ENCODE data around the gene TMEM244.
"Not testable (repeated sequence)": the region's sequence is repeated elsewhere in the genome, so short reads cannot be mapped to it uniquely, and the experiment has no call there.

TMEM244 gene

DNA sequence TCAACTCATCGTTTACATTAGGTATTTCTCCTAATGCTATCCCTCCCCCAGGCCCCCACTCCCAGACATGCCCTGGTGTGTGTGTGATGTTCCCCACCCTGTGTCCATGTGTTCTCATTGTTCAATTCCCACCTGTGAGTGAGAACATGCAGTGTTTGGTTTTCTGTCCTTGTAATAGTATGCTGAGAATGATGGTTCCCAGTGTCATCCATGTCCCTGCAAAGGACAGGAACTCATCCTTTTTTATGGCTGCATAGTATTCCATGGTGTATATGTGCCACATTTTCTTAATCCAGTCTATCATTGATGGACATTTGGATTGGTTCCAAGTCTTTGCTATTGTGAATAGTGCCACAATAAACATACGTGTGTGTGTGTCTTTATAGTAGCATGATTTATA, 54.0 kb downstream of the TMEM244 start:
- DNase-seq (ENCODE audit: low spot score) = not testable (repeated sequence)

DNA sequence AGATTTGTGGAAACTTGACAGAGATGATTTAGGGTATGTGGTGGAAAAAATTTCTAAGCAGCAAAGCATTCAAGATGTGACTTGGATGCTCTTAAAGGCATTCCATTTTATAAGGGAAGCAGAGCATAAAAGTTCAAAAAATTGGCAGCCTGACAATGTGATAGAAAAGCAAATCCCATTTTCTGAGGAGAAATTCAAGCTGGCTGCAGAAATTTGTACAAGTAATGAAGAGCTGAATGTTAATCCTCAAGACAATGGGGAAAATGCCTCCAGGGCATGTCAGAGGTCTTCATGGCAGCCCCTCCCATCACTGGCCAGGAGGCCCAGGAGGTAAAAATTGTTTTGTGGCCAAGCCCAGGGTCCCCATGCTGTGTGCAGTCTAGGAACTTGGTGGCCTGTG, 58.2 kb downstream of the TMEM244 start:
- not testable (repeated sequence) for DNase-seq (ENCODE audit: low spot score)

DNA sequence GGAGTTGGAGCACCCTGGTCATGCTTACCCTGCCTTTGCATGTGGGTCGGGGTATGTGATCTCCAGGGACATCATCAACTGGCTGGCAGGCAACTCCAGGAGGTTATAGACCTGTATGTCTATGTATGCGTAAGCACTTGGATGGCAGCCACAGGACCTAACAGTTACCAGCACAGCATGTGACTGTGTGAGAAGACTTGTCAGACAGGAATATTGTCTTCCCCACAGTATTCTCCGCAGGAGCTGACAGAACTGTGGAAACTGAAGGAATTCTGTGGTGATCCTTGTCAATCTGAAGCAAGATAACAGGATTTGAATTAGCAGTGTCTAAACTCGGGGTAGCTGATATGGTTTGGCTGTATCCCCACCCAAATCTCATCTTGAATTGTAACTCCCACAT, 59.2 kb downstream of the TMEM244 start:
- DNase-seq (ENCODE audit: low spot score) = no peak

DNA sequence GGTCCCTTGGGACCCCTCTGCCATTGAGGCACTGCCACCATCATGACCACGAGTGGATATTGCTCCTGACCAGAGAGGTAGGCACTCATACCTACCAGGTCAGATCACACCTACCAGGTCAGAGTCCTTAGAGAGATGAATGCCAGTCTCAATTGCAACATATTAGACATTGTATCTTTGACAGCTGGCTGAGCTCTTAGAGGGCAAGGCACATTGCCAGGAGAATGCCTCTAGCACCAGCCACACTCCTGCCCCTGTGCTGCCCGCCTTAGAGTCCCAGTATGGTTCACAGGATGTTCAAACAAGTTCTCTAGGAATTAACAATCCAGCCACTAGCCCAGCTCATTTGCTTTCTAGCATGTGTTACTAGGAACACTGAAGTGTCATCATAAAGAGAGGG, 65.9 kb downstream of the TMEM244 start:
- no peak for DNase-seq (ENCODE audit: low spot score)

DNA sequence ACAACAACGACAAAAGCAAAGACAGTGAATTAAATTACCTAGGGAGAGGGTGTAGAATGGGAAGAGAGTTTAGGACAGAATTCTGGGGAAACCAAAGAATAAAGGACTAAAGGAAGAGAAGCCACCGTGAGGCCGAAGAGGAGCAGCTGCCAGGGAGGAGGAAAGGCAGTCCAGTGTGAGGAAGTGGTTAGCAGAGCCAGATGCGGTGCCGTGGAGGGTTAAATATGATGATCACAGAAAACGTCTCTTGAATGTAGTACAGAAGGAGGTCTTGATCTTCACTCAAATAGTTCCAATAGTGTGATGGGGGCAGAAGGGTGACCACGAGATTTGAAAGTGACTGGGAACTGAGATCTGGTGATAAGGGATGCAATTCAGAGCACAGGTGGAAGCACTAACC, 67.7 kb downstream of the TMEM244 start:
- no peak for DNase-seq (ENCODE audit: low spot score)

DNA sequence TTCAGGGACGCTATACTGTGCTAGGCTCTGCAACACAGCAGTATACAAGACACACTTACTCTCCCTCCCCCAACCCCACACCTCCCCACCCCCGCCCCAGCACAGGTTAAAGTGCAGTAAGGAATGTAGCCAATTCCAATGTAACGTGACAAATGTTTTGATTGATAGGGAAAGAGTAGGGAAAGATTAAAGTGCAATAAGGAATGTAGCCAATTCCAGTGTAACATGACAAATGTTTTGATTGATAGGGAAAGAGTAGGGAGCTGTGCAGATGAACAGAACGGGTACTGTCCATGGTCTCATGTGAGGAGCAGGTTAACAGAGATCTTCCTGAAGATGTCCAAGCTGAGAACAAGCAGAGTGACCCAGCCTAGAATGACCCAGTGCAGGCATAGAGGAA, 69.1 kb downstream of the TMEM244 start:
- no peak for DNase-seq (ENCODE audit: low spot score)

DNA sequence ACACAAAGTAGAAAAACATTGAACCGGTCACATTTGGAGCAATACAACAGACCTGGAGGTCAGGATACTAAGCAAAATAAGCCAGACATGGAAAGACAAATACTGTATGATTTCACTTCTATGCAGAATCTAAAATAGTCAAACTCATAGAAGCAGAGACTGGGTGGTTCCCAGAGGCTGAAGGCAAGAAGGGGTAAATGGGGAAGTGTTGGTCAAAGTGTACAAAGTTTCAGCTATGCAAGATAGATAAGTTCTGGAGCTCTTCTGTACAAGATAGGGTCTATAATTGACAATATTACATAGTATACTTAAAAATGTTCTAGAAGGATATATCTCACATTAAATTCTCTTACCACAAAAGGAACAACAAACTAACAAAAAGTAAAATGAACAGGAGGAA, 70.3 kb downstream of the TMEM244 start:
- DNase-seq (ENCODE audit: low spot score) = no peak

DNA sequence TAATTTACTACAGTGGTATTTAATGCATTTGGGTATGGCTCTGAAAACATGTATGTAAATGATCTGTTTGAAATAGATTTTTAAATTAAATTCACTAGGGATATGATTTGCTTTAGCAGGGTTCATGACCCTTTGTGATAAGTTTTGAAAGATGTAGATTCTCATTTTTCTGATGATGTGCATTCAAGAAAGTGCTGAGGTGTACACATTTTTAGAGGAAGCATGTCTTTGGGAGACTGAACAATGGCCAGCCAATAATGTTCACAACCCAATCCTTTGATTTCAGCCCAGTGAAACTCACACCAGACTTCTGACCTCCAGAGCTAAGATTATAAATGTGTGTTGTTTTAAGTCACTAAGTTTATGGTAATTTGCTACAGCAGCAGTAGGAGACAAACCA, 71.1 kb downstream of the TMEM244 start:
- no peak for DNase-seq (ENCODE audit: low spot score)

DNA sequence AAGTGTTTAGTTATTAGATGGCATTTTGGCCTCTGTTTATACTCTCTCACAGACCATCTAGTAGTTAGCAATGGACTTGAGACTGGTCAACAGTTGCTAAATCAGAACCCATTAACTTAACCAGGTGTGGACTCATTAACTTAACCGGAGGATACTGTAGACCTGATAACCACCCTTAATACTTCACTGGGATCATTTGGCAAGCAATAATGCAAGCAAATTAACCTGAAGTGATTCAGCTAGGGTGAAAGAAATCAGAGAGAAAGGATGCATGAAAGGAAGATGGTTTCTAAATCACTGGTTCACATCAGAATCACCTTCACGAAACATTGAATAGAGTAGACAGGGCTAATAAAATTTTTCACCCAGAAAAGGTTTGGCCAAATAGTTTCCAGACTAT, 73.3 kb downstream of the TMEM244 start:
- no peak for DNase-seq (ENCODE audit: low spot score)

DNA sequence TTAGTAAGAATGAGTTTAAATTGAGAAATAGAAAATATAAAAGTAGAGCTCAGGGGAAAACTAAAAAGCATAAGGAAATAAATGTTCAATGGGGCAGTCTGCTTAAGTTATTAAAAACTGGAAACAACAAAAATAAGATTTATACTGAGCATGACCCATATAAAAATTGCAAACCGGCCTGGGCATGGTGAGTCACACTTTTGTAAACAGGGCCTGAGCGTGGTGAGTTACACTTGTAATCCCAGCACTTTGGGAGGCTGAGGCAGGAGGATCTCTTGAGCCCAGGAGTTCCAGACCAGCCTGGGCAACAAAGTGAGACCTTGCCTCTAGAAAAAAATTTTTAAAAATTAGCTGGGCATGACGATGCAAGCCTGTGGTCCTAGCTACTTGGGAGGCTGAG, 74.6 kb downstream of the TMEM244 start:
- no peak for DNase-seq (ENCODE audit: low spot score)

DNA sequence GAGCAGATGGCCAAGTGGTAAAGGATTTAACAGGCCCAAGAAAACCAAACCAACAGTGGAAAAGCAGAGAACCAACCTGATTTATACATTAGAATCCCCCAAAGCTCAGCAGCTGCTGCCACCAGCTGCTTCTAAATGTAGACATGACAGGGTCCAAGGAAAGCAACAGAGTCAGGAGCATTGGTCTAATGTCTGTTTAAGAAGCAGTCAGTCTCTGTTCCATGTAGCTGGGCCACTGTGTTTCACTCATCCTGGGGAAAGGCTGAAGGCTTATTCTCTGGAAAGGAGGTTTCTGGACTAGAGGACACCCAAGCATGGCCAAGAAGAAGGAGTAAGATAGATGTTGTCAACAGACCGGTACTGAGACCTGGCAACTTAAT, 75.4 kb downstream of the TMEM244 start:
- no peak for DNase-seq (ENCODE audit: low spot score)

DNA sequence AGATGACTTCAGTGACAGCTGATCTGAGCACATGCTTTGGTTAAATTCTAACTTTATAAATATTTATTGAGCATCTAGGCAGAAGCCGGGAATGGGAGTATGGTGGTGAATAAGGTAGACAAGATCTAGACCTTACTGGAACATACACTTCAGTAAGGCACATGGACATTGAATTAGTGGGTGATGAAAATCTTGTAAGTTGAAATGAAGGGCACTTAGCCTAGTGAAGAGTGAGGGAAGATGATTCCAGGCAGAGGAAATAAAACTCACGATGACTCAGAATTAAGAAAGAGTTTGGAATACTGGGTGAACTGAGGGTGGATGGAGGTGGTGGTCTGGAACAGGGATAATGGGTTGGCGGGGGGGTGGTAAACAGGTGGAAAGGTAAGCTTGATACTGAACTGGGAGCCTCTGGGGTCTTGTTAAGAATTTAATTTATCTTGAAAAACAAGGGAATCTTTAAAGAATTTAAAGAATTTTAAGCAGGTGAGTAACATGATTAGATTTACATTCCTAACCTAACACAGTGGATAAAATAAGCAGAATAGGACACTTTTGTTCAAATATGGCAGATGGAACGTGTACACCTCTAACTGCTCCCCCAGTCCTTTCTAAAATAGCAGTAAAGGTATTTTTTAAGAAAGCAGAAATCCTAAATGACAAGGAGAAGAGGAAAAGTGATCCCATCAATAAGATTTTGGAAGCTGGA, 75.9 kb downstream of the TMEM244 start:
- DNase-seq (ENCODE audit: low spot score) = no peak

All from germinal center (tissue), 1 donor.